GM21447 (cell line): ENCODE data around the gene NSUN4.
"Not testable (repeated sequence)": the region's sequence is repeated elsewhere in the genome, so short reads cannot be mapped to it uniquely, and the experiment has no call there.

Source experiments
- ATAC-seq: cut with Tn5 transposase; IDR thresholded peaks from one replicate; pipeline ENCODE4 v1.9.1; 2021; ENCODE audit not compliant: unreplicated experiment

Gene NSUN4

GRCh38 chr1:46325285-46326076 lies 15.1 kb upstream of the NSUN4 start:
- ATAC-seq, result not testable (repeated sequence)

- not testable (repeated sequence) for ATAC-seq
Observed at GRCh38 chr1:46328182-46328581, 12.4 kb upstream of the NSUN4 start.

GRCh38 chr1:46329807-46330206 lies 10.8 kb upstream of the NSUN4 start:
- ATAC-seq, result not testable (repeated sequence)

- ATAC-seq, result not testable (repeated sequence)
Observed at GRCh38 chr1:46330381-46330780, 10.2 kb upstream of the NSUN4 start.

- peak; percentile 32 for ATAC-seq
Observed at GRCh38 chr1:46331786-46332540, 8.6 kb upstream of the NSUN4 start.

- peak; percentile 70 for ATAC-seq
Observed at GRCh38 chr1:46333300-46334029, 7.1 kb upstream of the NSUN4 start.

GRCh38 chr1:46334030-46334384 lies 6.6 kb upstream of the NSUN4 start:
- no peak for ATAC-seq

- ATAC-seq, result no peak
Observed at GRCh38 chr1:46335081-46335480, 5.5 kb upstream of the NSUN4 start.

- ATAC-seq, result not testable (repeated sequence)
Observed at GRCh38 chr1:46337409-46337808, 3.2 kb upstream of the NSUN4 start.

- ATAC-seq, result no peak
Observed at GRCh38 chr1:46341222-46342083, 846 bp downstream of the NSUN4 start.

GRCh38 chr1:46342084-46342656 lies 1.6 kb downstream of the NSUN4 start:
- ATAC-seq, result no peak

- ATAC-seq, result no peak
Observed at GRCh38 chr1:46342677-46343350, 2.2 kb downstream of the NSUN4 start.

- no peak for ATAC-seq
Observed at GRCh38 chr1:46343351-46343695, 2.7 kb downstream of the NSUN4 start.

GRCh38 chr1:46343705-46344104 lies 3.1 kb downstream of the NSUN4 start:
- no peak for ATAC-seq

GRCh38 chr1:46344481-46344880 lies 3.9 kb downstream of the NSUN4 start:
- no peak for ATAC-seq

GRCh38 chr1:46345281-46345680 lies 4.7 kb downstream of the NSUN4 start:
- ATAC-seq, result no peak

- ATAC-seq, result no peak
Observed at GRCh38 chr1:46352363-46352762, 11.8 kb downstream of the NSUN4 start.

- ATAC-seq, result not testable (repeated sequence)
Observed at GRCh38 chr1:46355920-46356319, 15.3 kb downstream of the NSUN4 start.

- no peak for ATAC-seq
Observed at GRCh38 chr1:46362158-46362557, 21.6 kb downstream of the NSUN4 start.

GRCh38 chr1:46363121-46363520 lies 22.5 kb downstream of the NSUN4 start:
- no peak for ATAC-seq
